IPS DF 4.7 (cell line): ENCODE measurements around the gene AKT1.

ENCODE experiments used
- DNase-seq: peaks from one replicate; pipeline ENCODE4 v3.0.0-alpha.2; 2013; ENCODE audit warnings: low spot score; ENCODE audit errors: extremely low read depth

Gene AKT1

DNA sequence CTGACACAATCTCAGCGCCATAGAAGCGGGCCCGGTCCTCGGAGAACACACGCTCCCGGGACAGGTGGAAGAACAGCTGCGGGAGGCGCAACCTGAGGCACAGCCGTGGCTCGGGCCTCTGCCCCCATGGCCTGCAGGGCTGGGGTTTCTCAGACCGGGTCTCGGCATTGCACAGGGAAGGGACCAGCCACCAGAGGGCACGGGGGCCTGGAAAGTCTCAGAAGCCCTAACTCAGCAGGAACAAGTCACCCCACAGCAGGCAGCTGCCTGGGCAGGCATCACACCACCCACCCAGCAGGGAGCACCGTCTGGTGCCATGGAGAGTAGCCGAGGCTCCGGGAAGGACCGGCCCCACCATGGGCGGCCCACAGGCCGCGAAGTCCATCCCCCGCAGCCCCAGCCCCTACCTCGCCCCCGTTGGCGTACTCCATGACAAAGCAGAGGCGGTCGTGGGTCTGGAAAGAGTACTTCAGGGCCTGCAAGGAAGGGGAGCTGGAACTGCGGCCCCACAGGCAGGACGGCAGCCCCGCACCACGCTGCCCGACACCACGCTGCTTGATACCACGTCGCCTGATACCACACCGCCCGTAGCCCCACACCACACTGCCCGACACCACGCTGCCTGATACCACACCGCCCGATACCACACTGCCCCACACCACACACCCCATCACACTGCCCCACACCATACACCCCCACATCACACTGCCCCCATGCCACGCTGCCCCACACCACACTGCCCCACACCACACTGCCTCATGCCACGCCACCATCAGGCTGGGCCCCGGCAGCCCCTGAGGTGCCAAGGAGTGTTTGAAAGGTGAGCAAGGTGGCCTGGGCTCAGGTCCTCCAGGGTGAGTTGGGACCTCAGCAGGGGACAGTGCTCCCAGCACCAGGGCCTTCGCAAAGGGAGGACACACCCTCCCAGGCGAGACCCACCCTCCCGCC, 21.8 kb downstream of the AKT1 start:
- no peak for DNase-seq

- no peak for DNase-seq
Observed at GRCh38 chr14:104772707-104773504, 22.6 kb downstream of the AKT1 start.

DNA sequence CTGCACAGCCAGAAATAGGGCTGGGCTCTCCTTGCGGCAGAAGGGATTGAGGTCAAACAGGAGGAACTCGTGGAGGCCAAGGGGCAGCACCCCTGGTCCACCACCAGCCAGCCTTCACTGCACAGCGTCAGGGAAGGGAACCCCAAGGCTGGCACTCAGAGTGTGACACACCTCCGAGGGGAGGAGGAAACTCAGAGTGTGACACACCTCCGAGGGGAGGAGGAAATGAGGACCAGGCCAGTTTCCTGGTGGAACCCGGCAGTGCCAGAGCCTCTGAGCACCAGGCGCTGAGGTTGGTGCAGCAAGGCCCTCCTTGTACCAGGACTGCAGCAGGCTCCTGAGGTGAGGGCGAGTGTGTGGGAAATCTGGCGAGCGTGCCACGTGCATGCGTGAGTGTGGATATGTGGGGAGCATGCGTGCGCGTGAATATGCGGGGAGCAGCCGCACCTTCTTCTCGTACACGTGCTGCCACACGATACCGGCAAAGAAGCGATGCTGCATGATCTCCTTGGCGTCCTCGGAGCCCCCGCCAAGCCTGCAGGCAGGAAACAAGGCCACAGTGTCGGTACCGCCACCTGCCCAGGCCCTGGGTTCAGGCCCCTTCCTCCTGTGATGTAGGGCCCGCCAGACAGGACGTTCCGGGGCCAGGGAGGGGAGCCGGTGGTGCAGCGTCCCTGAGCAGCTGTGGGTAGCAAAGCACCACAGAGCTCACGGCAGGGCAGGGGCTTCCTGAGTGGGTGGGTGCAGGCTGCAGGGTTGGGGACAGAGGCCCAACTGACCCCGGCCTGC, 23.4 kb downstream of the AKT1 start:
- DNase-seq: no peak

DNA sequence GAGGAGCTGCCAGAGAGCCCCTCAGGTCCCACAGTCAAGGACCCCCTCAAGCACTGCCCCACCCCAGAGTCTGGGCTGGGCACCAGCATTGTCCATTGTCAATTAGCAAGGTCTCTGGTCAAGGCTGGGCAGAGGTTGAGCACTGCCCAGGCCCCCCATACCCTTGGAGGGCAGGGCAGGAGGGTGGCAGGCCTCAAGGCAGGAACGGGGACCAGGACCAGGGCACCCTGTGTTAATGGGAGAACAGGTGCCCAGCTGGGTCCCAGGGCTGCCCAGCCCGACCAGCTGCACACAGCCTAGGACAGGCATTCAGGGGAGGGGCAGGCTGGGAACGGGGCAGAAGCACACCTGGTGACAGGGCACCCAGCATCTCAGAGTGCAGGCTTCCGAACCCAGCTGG, 24.2 kb downstream of the AKT1 start:
- no peak for DNase-seq

DNA sequence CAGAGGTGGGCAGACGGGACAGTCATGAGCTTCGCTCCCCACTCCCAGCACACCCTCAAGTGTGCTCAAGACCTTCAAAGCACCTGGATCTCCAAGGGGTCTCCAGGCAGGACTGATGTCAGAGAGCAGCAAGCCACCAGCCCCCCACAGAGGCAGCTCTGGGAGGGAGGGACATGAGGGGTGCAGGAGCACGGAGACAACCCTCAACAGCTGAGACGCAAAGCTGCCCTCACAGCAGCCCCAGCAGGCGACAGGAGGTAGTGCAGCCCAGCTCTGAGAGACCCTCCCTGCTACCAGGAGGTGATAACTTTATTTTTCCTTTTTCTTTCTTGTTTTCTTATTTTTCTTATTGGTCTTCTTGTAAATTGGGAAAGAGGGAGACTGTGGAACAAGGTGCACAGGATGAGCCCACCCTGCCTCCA, 24.7 kb downstream of the AKT1 start:
- DNase-seq: no peak

DNA sequence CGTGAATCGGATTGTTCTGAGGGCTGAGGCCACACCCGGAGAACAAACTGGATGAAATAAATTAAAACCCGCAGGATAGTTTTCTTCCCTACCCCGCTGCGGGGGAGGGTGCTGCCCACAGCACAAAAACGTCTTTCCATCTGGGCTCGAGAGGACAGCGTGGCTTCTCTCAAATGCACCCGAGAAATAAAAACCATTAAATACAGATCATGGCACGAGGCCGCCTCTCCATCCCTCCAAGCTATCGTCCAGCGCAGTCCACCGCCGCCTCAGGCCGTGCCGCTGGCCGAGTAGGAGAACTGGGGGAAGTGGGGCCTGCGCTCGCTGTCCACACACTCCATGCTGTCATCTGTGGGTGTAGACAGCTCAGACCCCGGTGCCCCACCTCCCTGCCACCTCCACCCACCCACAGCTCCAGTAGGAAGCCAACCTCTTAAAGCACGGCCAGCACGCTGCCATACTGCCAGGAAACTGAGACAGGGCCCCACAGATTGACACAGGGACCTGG, 25.4 kb downstream of the AKT1 start:
- DNase-seq: no peak

GRCh38 chr14:104769324-104770071, 26.1 kb downstream of the AKT1 start:
- no peak for DNase-seq

GRCh38 chr14:104768437-104769323, 26.9 kb downstream of the AKT1 start:
- peak; percentile 49 for DNase-seq

DNA sequence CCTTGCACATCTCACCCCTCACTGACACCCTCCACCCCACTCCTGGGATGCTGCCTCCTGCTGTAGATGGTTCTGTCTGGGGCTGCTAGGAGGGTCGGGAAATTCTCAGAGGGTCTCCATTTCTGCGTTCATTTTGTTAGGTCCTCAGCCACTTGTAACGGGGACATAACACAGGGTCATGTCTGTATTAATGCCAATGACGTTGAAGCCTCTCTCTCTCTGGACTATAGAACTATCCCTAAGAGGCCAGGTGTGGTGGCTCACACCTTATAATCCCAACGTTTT, 28.0 kb downstream of the AKT1 start:
- DNase-seq: no peak

GRCh38 chr14:104766863-104767633, 28.5 kb downstream of the AKT1 start:
- no peak for DNase-seq

DNA sequence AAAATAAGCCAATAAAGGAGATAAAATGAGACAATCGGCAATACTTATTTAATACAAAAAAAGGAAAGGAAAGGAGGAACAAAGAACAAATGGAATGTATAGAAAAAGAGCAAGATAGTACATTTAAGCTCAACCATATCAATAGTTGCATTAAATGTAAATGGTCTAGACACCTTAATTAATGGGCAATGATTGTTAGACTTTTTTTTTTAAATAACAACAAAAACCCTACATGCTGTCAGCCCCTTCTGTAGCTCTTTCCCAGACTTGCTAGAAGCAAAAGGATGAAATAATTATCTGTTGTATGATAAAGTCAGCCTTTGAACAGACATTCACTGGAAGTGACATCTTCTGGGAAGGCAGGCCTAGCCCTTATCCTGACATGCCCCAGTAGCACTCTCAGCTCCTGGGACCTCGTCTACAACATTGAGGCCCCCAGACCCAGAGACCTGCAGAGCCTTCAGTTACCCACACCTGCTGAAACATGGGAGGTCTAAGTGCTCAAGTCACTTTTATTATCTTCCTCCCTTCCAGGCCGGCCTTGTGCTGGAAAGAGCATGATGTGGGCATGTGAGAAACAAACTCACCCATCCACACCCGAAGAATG, 29.2 kb downstream of the AKT1 start:
- DNase-seq: no peak

DNA sequence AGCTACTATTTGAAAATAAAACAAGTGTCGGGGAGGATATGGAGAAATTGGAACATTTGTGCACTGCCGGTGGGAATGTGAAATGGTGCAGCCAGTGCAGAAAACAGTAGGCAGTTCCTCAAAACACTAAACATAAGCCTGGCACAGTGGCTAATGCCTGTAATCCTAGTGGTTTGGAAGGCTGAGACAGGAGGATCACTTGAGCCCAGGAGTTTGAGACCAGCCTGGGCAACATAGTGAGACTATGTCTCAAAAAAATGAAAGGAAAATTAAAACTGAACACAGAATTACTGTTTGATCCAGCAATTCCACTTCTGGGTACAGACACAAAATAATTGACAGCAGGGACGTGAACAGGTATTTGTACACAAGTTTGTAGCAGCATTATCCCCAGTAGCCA, 30.0 kb downstream of the AKT1 start:
- no peak for DNase-seq

DNA sequence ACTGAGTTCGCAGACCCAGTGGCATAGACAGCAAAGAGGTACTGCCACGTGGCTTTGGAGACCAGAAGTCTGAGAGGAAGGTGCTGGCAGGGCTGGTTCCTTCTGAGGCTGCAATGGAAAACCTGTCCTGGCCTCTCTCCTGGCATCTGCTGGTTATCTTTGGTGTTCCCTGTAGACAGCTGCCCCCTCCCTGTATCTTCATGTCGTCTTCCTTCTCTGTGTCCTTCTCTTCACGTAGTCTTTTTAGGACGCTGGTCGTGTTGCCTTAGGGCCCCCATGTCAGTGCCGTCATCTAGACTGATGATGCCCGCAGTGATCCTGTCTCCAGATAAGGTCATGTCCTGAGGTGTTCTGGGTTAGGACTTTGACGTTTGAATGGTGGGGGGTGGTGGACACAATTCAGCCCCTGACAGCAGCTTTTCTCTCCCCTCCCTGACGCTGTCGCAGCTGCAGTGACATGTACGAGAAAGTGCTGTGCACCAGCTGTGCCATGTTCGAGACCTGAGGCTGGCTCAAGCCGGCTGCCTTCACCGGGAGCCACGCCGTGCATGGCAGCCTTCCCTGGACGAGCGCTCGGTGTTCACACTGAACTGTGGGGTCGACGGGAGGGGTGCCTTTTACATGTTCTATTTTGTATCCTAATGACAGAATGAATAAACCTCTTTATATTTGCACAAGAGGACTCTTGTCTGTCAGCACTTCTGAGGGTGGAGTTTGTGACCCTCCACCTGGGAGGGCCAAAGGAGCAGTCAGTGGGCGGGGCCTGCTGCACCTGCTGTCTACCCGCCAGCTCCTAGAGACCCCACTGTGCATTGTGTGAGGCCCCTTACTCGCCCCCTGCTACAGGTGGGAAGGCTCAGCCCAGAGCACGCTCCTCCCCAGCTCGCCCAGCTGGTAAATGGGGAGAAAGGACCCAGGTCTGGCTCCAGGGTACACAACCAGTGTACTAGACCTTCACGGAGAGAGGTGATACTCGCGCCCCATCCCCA, 36.3 kb downstream of the AKT1 start:
- no peak for DNase-seq

- DNase-seq: no peak
Observed at GRCh38 chr14:104757681-104758392, 37.7 kb downstream of the AKT1 start.

DNA sequence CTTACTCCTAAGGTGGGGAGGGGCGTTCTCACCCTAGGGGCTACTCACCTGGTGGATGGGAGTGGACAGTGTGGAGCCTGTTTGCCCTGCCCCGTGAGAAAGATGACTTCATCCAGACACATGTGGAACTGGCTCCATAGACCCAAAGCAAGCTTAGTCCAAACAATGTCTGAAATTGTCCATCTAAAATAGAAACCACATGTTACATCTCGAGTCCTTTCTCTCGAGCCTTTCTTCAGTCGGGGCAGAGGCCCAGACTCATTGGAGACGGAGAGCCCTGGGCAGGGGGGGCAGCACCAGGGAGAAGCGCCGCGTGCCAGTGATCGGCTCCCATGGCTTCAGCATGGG, 38.3 kb downstream of the AKT1 start:
- DNase-seq: no peak

- no peak for DNase-seq
Observed at GRCh38 chr14:104756477-104757237, 38.9 kb downstream of the AKT1 start.
